ENCODE data around the gene GNAI3.
A peak's percentile ranks its signal among the peaks of the same experiment; 100 is the strongest.

Gene GNAI3

GRCh38 chr1:109584766-109585165 is 36.4 kb downstream of the GNAI3 start:
- Mint-ChIP-seq H3K27ac (peak overlapping the region; percentile 10), H3K27me3 (no peaks in the 10 kb centered on the region), H3K36me3 (peaks cover 10% of the 10 kb centered on the region), H3K4me1 (ENCODE audit: low read depth) (no peaks in the 10 kb centered on the region), H3K4me3 (no peak overlapping the region), H3K9me3 (ENCODE audit: low read depth) (no peaks in the 10 kb centered on the region)

- Mint-ChIP-seq H3K4me3 (no peak overlapping the region), H3K4me1 (ENCODE audit: low read depth) (no peaks in the 10 kb centered on the region), H3K9me3 (ENCODE audit: low read depth) (no peaks in the 10 kb centered on the region), H3K27ac (no peak overlapping the region), H3K36me3 (peaks cover 7% of the 10 kb centered on the region), H3K27me3 (no peaks in the 10 kb centered on the region)
Measured at GRCh38 chr1:109586055-109586454, 37.6 kb downstream of the GNAI3 start.

- Mint-ChIP-seq H3K4me3 (no peak overlapping the region), H3K36me3 (peaks cover 7% of the 10 kb centered on the region), H3K27ac (peak overlapping the region; percentile 28), H3K27me3 (no peaks in the 10 kb centered on the region), H3K9me3 (ENCODE audit: low read depth) (no peaks in the 10 kb centered on the region), H3K4me1 (ENCODE audit: low read depth) (no peaks in the 10 kb centered on the region)
Measured at GRCh38 chr1:109589177-109589576, 40.8 kb downstream of the GNAI3 start.

DNA sequence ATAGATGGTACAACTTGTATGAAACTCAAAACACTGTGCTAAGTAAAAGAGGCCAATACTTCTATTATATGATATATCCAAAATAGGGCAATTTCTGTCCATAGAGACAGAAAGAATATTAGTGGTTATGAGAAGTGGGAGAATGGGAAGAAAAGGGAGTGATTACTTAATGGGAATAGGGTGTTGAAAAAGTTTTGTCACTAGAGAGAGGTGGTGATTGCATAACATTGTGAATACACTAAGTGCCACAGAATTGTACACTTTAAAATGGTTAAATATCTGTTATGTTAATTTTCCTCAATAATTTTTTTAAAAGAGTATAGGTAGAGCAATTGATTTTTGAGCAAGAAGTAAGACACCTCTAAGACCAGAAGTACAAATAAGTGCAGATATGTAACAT is 41.3 kb downstream of the GNAI3 start:
- no peaks in the 10 kb centered on the region for H3K9me3 Mint-ChIP-seq (ENCODE audit: low read depth)
- no peaks in the 10 kb centered on the region for H3K27me3 Mint-ChIP-seq
- H3K4me1 Mint-ChIP-seq (ENCODE audit: low read depth): no peaks in the 10 kb centered on the region
- H3K4me3 Mint-ChIP-seq: no peak overlapping the region
- no peak overlapping the region for H3K27ac Mint-ChIP-seq
- H3K36me3 Mint-ChIP-seq: peaks cover 8% of the 10 kb centered on the region

GRCh38 chr1:109592916-109593315 is 44.5 kb downstream of the GNAI3 start:
- no peak overlapping the region for H3K4me3 Mint-ChIP-seq
- H3K27me3 Mint-ChIP-seq: no peaks in the 10 kb centered on the region
- no peaks in the 10 kb centered on the region for H3K4me1 Mint-ChIP-seq (ENCODE audit: low read depth)
- H3K36me3 Mint-ChIP-seq: peaks cover 7% of the 10 kb centered on the region
- H3K27ac Mint-ChIP-seq: no peak overlapping the region
- no peaks in the 10 kb centered on the region for H3K9me3 Mint-ChIP-seq (ENCODE audit: low read depth)

DNA sequence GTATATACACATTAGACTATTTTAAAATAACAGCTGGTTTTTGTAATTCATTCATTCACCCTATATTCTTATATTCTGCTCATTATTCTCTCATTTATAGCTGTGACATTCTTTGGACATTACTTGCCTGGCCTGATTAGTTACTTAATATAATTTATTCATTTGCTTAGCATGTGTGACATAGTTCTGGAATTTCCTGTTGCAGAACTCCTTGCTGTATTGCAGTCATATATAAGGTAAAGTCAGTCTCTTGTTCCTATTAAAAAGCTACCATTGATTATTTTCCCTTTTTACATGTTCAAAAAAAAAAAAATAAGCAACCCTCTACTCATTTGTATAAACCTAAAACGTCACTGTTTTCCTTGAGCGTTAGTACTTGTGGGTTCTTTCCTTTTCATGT is 47.1 kb downstream of the GNAI3 start:
- Mint-ChIP-seq H3K4me3 (no peak overlapping the region), H3K4me1 (ENCODE audit: low read depth) (peaks cover 2% of the 10 kb centered on the region), H3K27me3 (no peaks in the 10 kb centered on the region), H3K27ac (no peak overlapping the region), H3K9me3 (ENCODE audit: low read depth) (no peaks in the 10 kb centered on the region), H3K36me3 (peaks cover 7% of the 10 kb centered on the region)

- Mint-ChIP-seq H3K9me3 (ENCODE audit: low read depth) (no peaks in the 10 kb centered on the region), H3K27me3 (no peaks in the 10 kb centered on the region), H3K4me1 (ENCODE audit: low read depth) (peaks cover 16% of the 10 kb centered on the region), H3K4me3 (no peak overlapping the region), H3K27ac (no peak overlapping the region), H3K36me3 (peaks cover 7% of the 10 kb centered on the region)
Measured at GRCh38 chr1:109598156-109598555, 49.7 kb downstream of the GNAI3 start.

DNA sequence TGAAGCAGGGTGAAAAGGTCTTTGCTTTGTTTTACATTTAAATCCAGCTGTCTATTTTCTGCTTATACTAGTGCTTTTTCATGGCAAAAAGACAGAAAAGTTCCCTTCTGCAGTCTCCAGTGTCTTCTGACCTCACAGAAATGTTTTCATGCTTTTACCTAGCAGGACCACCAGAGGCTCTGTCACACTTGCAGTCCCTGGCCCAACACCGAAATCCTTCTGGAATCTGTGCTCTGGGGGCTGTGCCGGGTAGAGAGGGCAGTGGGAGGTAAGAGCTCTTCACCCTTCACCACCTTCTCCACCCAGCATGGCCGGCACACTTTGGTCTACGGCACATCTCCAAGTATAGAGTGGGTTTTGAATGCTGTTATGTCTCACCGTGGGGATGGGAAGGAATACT is 50.2 kb downstream of the GNAI3 start:
- Mint-ChIP-seq H3K4me1 (ENCODE audit: low read depth) (peaks cover 21% of the 10 kb centered on the region), H3K9me3 (ENCODE audit: low read depth) (no peaks in the 10 kb centered on the region), H3K27ac (no peak overlapping the region), H3K4me3 (no peak overlapping the region), H3K27me3 (no peaks in the 10 kb centered on the region), H3K36me3 (peaks cover 5% of the 10 kb centered on the region)

- Mint-ChIP-seq H3K36me3 (no peaks in the 10 kb centered on the region), H3K27me3 (no peaks in the 10 kb centered on the region), H3K4me1 (ENCODE audit: low read depth) (peaks cover 23% of the 10 kb centered on the region), H3K27ac (no peak overlapping the region), H3K9me3 (ENCODE audit: low read depth) (no peaks in the 10 kb centered on the region), H3K4me3 (no peak overlapping the region)
Measured at GRCh38 chr1:109603229-109603628, 54.8 kb downstream of the GNAI3 start.

- H3K27me3 Mint-ChIP-seq: no peaks in the 10 kb centered on the region
- H3K4me3 Mint-ChIP-seq: no peak overlapping the region
- H3K36me3 Mint-ChIP-seq: no peaks in the 10 kb centered on the region
- no peak overlapping the region for H3K27ac Mint-ChIP-seq
- peaks cover 21% of the 10 kb centered on the region for H3K4me1 Mint-ChIP-seq (ENCODE audit: low read depth)
- H3K9me3 Mint-ChIP-seq (ENCODE audit: low read depth): no peaks in the 10 kb centered on the region
Measured at GRCh38 chr1:109605381-109605780, 57.0 kb downstream of the GNAI3 start.

DNA sequence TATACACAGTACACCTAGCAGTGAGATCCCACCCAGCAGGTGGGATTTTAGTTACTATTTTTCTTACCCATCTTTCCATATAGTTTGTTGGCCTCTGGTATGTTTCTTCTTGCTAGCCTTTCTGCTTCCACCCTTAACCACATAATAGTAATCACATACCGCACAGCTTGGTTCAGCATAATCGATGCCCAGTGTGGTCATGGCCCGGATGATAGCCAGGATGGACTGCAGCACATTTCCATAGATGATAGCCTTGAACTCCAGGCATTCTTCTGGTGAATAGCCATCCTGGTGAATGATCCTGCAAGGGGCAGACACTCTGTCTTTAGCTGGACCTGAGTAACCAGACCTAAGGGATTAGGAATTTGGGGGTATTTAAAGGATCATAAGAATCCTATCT is 61.5 kb downstream of the GNAI3 start:
- H3K27ac Mint-ChIP-seq: no peak overlapping the region
- H3K4me3 Mint-ChIP-seq: no peak overlapping the region
- H3K4me1 Mint-ChIP-seq (ENCODE audit: low read depth): no peaks in the 10 kb centered on the region
- no peaks in the 10 kb centered on the region for H3K36me3 Mint-ChIP-seq
- no peaks in the 10 kb centered on the region for H3K9me3 Mint-ChIP-seq (ENCODE audit: low read depth)
- no peaks in the 10 kb centered on the region for H3K27me3 Mint-ChIP-seq

- no peaks in the 10 kb centered on the region for H3K9me3 Mint-ChIP-seq (ENCODE audit: low read depth)
- no peaks in the 10 kb centered on the region for H3K36me3 Mint-ChIP-seq
- H3K4me3 Mint-ChIP-seq: no peak overlapping the region
- no peak overlapping the region for H3K27ac Mint-ChIP-seq
- H3K27me3 Mint-ChIP-seq: no peaks in the 10 kb centered on the region
- H3K4me1 Mint-ChIP-seq (ENCODE audit: low read depth): no peaks in the 10 kb centered on the region
Measured at GRCh38 chr1:109610609-109611307, 62.3 kb downstream of the GNAI3 start.

DNA sequence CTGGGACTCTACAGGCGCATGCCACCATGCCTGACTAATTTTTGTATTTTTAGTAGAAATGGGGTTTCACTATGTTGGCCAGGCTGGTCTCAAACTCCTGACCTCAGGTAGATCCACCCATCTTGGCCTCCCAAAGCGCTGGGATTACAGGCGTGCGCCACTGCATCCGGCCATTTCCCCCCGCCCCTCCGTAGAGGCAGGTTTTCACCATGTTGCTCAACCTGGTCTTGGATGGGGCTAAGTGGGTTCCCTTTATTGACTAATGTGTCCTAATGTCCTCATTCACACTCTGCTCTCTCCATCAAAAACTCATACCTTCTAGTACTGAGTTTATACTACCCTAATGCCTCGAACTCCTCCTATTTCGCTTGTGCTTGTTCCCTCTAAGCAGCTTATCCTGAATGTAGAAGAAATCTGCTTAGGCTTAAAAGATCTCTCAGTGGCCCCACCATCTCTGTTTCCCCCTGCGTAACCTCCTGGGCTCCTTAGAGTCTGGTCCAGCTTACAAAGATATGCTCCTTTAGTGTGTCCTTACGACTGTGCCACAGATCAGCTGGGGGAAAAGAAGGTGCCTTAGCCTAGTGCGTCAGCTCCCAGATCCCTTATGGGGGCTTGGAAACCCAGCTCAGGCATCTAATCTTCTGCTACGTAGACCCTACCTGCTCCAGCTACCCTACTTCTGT is 63.0 kb downstream of the GNAI3 start:
- Mint-ChIP-seq H3K27ac (no peak overlapping the region), H3K4me1 (ENCODE audit: low read depth) (peaks cover 7% of the 10 kb centered on the region), H3K27me3 (no peaks in the 10 kb centered on the region), H3K36me3 (no peaks in the 10 kb centered on the region), H3K9me3 (ENCODE audit: low read depth) (no peaks in the 10 kb centered on the region), H3K4me3 (no peak overlapping the region)

DNA sequence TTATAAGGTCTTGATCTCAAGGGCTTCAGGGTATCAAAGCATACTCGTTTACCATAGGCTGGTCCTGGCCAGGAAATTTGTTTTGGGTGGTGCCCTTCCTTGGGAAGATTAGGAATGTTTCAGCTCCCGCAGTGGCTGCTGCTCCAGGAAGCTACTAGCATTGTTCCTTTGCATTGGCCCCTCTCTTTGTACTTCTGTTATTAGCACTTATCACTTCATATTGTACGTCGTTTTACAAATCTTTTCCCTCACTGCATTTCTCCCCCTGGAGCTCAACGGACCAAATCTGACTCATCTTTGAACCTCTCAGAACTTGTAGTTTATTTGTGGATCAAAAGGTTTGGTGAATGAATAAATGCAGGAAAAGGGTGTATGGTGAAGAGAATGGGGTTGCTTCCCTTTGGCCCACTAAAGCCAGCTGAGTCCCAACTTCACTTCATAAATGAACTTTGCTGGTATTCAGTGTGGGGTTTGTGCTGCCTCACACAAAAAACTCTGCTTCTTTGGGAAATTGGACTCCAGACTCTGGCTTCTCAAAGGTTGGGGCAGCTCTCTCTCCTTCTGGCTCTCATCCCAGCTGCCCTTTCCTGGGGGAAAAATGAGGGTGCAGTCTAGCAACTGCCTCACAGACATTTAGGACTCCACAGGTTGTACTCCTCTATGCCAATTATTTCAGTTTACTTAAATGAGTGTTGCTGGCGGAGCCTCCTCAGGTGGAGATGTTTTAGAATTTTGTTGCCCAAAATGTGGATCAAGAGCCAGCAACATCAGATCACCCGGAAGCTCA is 65.1 kb downstream of the GNAI3 start:
- no peaks in the 10 kb centered on the region for H3K36me3 Mint-ChIP-seq
- H3K27me3 Mint-ChIP-seq: no peaks in the 10 kb centered on the region
- no peaks in the 10 kb centered on the region for H3K9me3 Mint-ChIP-seq (ENCODE audit: low read depth)
- H3K4me3 Mint-ChIP-seq: no peak overlapping the region
- peaks cover 21% of the 10 kb centered on the region for H3K4me1 Mint-ChIP-seq (ENCODE audit: low read depth)
- H3K27ac Mint-ChIP-seq: no peak overlapping the region

DNA sequence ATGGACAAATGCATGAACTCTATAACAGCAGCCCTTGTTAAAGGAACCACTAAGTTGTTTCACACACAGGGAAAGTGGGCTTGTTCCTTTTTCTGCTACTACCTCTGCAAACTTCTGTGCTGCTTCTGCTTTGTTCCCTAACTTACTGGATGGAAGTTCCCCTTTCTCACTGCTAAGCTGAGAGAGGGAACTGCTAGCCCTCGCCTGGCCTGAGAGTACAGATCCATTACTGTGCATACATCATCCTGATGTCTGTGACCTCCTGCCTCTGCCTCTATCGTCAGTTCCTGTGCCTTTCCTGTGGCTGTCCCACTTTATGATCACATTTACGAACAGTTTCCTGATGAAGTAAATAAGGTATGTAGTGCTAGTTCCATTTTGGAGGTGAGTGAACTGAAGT is 67.5 kb downstream of the GNAI3 start:
- Mint-ChIP-seq H3K27me3 (no peaks in the 10 kb centered on the region), H3K36me3 (no peaks in the 10 kb centered on the region), H3K4me3 (no peak overlapping the region), H3K4me1 (ENCODE audit: low read depth) (peaks cover 29% of the 10 kb centered on the region), H3K9me3 (ENCODE audit: low read depth) (no peaks in the 10 kb centered on the region), H3K27ac (peak overlapping the region; percentile 22)

All from activated naive CD8-positive, alpha-beta T cell (primary cell).